Right kidney (tissue), 1 donor: ENCODE results near the gene NKD2.
"Not testable (repeated sequence)": the region's sequence is repeated elsewhere in the genome, so short reads cannot be mapped to it uniquely, and the experiment has no call there.

Experiments used
- DNase-seq: peaks from one replicate; pipeline ENCODE4 v3.0.0-alpha.2; 2016

The NKD2 gene

DNA sequence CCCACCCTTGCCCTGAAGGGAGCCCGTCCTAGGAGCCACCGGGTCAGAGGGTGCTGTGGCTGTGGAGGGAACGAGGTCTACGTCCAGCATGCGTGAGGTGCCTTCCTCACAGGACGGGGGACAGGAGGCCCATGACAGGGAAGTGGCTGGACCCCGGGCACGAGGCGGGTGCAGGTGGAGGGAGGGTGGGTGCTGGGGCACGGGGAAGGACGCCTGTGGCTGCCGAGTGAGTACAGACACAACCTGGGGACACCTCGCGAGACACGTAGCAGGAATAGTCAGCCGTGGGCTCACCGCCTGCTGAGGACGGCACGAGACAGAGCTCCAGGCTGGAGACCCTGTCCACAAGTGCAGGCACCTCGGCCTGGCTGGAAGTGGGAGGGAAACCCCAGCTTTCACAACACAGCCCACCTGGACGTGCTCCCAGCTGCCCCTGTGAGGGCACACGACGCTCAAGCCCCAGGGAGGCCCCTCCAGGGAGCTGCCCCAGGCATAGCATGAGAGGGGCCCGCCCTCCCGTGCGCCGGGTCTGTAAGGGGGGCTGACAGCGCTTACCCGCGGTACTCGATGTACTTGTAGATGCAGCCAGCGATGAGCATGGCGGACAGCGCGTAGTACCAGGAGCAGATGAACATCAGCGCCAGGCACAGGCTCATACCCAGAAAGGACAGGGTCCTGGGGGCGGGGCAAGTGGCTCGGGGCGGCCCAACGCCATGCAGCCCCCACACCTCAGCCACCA is 66.4 kb downstream of the NKD2 start:
- DNase-seq: no peak

DNA sequence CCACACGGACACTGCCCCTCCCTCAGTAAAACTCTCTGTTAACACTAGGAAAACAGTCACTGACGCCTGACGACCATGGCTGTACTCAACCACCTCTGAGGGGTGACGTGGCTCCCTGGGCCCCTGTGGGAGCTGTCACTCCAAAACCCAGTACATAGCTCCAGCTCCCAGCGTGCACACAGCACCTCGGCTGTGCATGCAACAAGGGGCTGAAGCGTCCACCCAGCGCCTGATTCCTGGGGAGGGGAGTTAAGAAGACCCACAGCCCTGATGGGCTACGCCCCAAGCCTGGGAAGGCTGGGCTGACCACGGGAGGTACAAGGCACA is 66.9 kb downstream of the NKD2 start:
- no peak for DNase-seq

DNA sequence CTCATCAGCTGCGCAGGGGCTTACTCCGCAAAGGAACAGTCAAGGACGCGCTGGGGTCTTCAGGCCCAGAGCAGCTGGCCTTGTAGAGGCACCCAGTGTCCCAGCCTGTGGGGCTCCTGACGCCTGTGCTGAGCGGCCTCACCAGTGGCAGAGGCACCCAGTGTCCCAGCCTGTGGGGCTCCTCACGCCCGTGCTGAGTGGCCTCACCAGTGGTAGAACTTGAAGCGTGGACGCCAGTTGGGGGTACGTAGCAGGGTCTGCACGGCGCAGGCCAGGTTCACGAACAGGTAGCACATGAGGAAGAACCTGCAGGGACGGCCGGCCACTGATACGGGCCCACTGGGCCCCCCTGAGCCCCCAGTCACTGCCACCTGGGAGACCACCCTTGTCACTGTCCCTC is 67.3 kb downstream of the NKD2 start:
- DNase-seq: no peak

DNA sequence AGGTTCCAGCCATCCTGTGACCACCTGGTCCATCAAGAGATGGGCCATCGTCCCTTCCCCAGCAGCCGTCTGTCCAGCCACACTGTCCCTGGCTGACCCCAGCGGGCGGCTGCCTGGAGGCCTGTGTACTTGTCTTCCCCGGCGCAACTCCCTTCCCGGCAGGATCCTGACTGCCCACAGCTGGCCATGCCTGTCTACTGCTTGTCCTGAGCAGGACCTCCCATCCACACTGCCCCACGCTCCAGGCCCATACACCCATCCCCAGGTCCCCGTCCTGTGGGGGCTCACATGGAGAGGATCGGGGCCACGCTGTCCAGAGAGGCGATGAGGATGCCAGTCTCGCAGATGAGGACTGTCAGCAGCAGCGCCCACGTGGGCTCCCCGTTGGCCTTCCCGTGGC is 67.8 kb downstream of the NKD2 start:
- DNase-seq: no peak

- no peak for DNase-seq
Measured at GRCh38 chr5:1077026-1077425, 68.4 kb downstream of the NKD2 start.

DNA sequence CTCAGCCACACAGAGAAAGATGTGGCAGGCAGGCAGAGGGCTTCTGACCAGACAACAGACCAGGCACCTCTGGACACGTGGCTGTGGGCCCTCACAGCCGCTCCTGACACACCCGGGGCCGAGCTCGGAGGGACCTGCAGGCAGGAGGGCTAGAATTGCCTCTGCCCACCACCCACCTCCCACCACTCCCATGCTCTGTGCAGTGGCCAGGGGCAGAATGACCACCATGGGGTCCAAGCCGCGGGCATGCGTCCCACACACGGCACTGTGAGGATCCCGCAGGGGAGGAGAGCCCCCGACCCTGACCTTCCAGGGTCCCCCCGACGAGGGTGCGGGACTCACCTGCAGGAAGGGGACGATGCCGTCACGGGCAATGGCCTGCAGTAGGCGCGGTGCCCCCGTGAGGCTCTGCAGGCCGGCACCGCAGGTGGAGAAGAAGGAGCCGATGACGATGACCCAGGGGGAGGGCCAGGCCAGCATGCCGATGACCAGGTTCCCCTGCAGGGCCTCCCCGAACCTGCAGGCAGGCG is 69.0 kb downstream of the NKD2 start:
- DNase-seq: no peak

DNA sequence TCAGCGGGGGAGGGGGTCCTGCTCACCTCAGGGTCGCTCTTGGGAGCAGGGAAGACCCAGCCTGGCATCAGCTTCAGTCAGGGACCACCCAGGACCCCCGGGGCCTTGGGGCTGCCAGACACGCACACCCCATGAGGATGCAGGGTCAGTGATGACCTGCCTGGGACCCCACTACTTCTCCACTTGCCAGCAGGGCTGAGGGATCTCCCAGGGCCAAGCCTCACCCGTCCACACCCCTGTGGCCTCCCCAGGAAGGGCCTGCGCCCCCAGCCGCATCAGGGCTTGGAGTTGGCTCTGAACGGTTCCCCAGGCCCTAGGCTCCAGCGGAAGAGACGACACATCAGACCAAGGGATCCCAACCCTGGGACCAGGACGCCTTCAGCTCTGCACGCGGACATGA is 69.6 kb downstream of the NKD2 start:
- DNase-seq: no peak

DNA sequence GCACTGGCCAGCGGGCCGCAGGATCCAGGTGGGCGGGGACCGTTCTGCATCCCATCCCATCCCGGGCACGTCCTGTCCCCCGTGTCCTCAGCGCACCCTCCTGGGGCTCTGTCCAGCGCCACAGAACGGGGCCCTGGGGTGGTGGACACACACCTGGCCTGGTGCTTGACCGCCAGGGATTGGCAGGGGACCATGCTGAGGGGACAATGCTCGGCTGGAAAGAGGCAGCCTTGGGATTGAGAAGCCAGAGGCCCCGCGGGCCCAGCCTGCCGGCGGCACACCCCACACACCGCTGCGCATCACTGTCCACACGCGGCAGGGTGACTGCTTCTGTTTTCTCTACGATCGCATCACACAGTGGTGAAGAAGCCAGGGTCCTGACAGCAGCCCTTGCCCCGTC is 70.2 kb downstream of the NKD2 start:
- DNase-seq: no peak

GRCh38 chr5:1079486-1079885 is 70.9 kb downstream of the NKD2 start:
- DNase-seq: no peak

DNA sequence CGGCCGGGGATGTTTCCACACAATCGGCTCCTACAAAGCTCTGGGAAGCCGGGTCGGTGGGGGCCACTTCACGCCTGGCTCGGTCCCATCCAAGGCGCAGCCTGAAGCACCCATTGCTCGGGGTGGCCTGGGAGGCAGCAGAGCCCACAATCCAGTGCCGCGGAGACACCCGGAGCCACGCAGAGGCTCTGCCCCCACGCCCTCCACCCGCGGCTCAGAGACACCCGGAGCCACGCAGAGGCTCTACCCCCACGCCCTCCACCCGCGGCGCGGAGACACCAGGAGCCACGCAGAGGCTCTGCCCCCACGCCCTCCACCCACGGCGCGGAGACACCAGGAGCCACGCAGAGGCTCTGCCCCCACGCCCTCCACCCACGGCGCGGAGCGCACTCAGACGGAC is 71.4 kb downstream of the NKD2 start:
- no peak for DNase-seq

GRCh38 chr5:1080432-1080831 is 71.8 kb downstream of the NKD2 start:
- peak; percentile 41 for DNase-seq

DNA sequence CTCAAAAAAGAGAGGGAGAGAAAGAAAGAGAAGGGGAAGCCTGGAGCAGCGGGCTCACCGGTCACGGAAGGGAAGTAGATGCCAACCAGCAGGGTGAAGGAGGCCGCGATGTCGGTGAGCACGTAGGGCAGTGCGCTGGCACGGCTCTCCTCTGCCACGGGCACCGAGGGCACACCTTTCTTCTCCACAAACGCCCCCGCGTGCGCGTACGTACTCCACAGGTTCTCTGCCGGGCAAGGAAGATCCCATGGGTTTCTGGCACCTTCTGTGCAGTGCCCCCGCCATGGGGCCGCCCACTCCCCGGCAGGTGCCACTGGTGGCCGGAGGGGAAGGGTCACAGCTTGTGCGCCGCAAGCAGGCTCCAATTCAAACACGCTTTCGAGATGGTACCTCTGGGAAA is 72.9 kb downstream of the NKD2 start:
- no peak for DNase-seq

DNA sequence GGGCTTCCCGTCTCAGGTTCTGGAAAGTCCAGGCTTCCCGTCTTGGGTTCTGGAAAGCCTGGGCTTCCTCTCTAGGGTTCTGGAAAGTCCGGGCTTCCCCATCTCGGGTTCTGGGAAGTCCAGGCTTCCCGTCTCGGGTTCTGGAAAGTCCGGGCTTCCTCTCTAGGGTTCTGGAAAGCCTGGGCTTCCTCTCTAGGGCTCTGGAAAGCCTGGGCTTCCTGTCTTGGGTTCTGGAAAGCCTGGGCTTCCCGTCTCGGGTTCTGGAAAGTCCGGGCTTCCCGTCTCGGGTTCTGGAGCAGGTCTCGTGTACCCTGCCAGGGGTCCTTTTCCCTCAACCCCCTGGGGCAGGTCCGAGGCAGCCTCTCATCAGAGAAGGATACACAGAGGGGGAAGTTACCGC is 74.4 kb downstream of the NKD2 start:
- DNase-seq: not testable (repeated sequence)

DNA sequence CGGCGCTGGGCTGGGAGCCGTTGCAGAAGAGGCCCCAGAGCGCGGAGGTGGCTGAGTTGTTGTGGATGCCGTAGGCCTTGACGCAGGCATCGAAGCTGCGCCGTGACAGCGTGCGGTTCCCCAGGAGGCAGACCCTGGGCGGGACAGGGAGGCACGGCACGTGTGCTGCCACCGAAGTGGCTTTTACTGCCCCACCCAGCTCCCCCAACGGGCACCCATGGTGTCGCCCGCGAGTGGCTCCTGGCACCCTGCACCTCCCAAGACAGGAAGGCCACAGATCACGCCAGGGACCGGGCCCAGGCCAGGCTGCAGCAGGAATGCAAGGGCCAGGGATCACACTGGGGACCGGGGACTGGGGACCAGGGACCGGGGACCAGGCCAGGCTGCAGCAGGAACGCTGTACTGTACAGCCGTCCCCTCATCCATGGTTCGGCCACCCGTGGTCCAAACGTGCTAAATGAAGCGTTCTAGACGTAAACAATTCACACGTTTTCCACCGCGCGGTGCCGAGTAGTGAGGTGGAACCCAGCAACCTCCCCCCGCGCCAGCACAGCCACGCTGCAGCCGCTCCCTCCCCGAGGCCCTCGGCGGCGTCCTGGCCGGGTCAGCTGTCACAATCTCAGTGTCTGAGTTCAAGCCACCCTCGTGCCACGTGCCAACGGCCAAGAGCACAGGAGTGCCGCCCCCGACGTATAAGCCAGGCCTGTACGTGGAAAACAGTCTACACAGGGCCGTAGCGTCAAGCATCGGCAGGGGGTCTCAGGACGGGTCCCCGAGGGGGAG is 75.4 kb downstream of the NKD2 start:
- DNase-seq: no peak

DNA sequence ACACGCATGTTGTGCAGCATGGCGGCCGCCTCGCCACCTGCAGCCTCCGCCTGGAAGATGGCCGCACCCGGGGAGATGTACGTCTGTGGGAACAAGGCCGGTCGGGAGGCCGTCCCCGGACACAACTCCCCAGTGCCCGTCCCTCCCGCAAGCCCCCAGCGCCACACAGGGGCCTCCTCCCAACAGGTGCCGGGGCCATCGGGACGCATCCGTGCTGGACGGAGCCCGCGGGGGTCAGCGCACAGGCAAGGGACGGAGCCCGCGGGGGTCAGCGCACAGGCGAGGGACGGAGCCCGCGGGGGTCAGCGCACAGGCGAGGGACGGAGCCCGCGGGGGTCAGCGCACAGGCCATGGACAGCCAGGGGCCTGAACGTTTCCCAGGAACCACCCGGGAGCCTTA is 76.8 kb downstream of the NKD2 start:
- DNase-seq: no peak

GRCh38 chr5:1086137-1086536 is 77.5 kb downstream of the NKD2 start:
- DNase-seq: no peak

DNA sequence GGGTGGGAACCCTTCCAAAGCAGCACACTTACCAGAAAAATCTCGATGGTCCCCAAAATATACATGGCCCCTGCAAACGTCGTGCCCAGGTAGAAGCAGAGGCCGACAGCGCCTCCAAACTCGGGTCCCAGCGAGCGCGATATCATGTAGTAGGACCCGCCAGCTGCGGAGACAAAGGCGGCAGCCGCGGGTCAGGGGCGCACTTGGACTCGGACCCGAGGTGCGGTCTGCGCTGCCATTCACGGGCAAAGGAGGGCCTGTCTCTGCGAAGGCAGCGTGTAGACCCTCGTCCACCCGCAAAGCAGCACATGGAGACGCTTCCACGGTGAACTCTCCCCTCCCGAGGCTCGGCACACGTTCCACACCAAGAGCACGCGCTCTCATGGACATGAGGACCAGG is 78.3 kb downstream of the NKD2 start:
- DNase-seq: no peak

- no peak for DNase-seq
Measured at GRCh38 chr5:1087428-1087827, 78.8 kb downstream of the NKD2 start.

GRCh38 chr5:1088031-1088430 is 79.4 kb downstream of the NKD2 start:
- no peak for DNase-seq
